NCI-H1694 treated with DMSO at 0.1 percent for 48 hours (cell line): Measurements from ENCODE around the gene TTLL13.
A peak's percentile ranks its signal among the peaks of the same experiment; 100 is the strongest.
"Not testable (repeated sequence)": the region's sequence is repeated elsewhere in the genome, so short reads cannot be mapped to it uniquely, and the experiment has no call there.

ENCODE experiments used
- DNase-seq: peaks from one replicate; lab custom pipeline; 2025; lab: John Stamatoyannopoulos, UW

Gene TTLL13

GRCh38 chr15:90239371-90239770 is 10.0 kb upstream of the TTLL13 start:
- no peak for DNase-seq

DNA sequence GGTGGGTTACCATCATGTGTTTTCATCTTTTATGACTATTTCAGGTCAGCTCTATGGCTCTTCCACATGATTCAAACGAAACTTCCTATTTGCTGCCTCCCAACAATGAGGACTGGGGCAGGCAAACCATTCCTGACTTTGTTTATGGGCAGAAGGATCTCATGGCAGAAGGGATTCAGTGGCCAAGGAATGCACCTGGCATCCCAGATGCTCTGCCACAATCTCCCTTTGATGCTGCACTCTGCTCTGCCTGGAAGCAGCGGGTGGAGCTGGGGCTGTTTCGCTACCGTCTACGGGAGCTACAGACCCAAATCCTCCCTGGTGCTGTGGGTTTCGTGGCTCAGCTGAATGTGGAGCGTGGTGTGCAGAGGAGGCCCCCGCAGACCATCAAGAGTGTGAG is 8.5 kb upstream of the TTLL13 start:
- no peak for DNase-seq

DNA sequence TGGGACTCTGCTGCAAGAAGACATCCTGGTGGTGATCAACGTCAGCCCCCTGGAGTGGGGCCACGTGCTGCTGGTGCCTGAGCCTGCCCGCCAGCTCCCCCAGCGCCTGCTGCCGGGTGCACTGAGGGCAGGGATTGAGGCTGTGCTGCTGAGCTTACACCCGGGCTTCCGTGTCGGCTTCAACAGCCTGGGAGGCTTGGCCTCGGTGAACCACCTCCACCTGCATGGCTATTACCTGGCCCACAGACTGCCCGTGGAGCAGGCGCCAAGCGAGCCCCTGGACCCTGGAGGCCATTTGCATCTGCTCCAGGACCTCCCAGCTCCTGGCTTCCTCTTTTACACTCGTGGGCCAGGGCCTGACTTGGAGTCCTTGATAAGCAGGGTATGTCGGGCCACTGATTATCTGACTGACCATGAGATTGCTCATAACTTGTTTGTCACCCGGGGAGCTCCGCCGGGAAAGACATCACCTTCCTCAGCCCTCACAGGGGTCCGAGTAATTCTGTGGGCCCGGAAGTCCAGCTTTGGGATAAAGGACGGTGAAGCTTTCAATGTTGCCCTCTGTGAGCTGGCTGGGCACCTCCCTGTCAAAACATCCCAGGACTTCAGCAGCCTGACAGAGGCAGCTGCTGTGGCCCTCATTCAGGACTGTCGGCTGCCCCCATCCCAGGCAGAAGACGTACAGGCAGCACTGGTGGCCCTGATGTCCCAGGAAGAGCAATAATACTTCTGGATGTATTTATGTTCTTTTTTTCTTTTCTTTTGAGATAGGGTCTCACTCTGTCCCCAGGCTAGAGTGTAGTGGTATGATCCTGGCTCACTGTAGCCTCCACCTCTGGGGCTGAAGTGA is 7.8 kb upstream of the TTLL13 start:
- DNase-seq = peak; percentile 3

- DNase-seq = no peak
These were observed 5.3 kb upstream of the TTLL13 start for GRCh38 chr15:90243943-90244639.

- no peak for DNase-seq
These were observed 560 bp upstream of the TTLL13 start for GRCh38 chr15:90248789-90249202.

- no peak for DNase-seq
These were observed 8.4 kb downstream of the TTLL13 start for GRCh38 chr15:90257776-90258175.

GRCh38 chr15:90259524-90259923 is 10.2 kb downstream of the TTLL13 start:
- DNase-seq = no peak

- DNase-seq = not testable (repeated sequence)
These were observed 11.4 kb downstream of the TTLL13 start for GRCh38 chr15:90260731-90261130.

GRCh38 chr15:90261811-90262210 is 12.5 kb downstream of the TTLL13 start:
- DNase-seq = no peak

GRCh38 chr15:90262426-90262825 is 13.1 kb downstream of the TTLL13 start:
- no peak for DNase-seq

GRCh38 chr15:90264671-90265070 is 15.3 kb downstream of the TTLL13 start:
- no peak for DNase-seq

GRCh38 chr15:90265271-90266060 is 16.1 kb downstream of the TTLL13 start, which contains the start of gene NGRN:
Gene NGRN, plus strand, starts transcription at chr15:90265672. Its CDS starts 41 bp downstream, at chr15:90265713.
- DNase-seq = peak; percentile 65

DNA sequence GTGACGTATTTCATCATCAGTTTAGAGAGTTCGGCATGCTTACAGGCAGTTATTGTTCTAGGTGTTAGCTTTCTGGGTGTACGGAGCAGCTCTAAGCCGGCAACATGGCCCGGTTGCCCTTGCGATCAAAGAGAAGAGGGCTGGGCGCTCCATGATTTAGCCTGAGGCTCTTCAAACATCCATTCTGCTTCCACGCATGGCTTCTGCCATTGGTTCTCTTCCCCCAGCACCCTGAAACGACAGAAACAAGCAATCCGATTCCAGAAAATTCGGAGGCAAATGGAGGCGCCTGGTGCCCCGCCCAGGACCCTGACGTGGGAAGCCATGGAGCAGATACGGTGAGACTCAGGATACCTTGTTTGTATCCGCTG is 16.7 kb downstream of the TTLL13 start:
- DNase-seq = no peak

- no peak for DNase-seq
These were observed 17.1 kb downstream of the TTLL13 start for GRCh38 chr15:90266485-90266884.

- no peak for DNase-seq
These were observed 19.1 kb downstream of the TTLL13 start for GRCh38 chr15:90268415-90268814.

DNA sequence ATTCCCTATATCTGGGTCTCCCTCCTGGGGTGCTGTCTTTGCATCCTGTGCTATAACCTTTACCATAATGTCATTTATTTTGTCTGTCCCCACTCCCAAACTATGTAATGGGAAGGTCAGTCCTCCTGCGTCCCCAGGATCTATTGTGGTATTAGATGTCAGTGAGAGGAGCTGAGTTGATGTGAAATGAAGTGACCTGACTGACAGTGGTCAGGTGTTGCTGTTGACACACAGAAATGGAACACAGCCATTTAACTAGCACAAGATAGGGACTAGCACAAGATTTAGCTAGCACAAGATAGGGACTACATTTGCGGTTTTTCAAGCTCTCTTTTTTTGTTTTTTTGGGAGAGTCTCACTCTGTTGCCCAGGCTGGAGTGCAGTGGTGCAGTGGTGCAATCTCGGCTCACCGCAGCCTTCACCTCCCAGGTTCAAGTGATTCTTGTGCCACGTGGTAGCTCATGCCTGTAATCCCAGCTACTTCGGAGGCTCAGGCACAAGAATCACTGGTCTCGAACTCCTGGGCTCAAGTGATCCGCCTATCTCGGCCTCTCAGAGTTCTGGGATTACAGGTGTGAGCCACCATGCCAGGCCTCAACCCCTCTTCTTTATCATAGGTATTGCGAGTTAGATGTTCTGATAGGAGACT is 21.3 kb downstream of the TTLL13 start:
- no peak for DNase-seq

GRCh38 chr15:90271459-90272166 is 22.3 kb downstream of the TTLL13 start:
- no peak for DNase-seq

DNA sequence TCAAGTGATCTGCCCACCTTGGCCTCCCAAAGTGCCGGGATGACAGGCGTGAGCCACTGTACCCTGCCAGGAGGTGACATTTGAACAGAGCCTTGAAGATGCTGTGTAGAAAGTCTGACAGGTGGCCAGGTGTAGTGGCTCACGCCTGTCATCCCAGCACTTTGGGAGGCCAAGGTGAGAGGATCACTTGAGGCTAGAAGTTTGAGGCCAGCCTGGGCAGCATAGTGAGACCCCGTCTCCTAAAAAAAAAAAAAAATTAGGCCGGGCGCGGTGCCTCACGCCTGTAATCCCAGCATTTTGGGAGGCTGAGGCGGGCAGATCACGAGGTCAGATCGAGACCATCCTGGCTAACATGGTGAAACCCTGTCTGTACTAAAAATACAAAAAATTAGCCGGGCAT is 29.1 kb downstream of the TTLL13 start:
- not testable (repeated sequence) for DNase-seq

GRCh38 chr15:90280743-90281142 is 31.4 kb downstream of the TTLL13 start:
- not testable (repeated sequence) for DNase-seq

- DNase-seq = not testable (repeated sequence)
These were observed 32.3 kb downstream of the TTLL13 start for GRCh38 chr15:90281637-90282036.

DNA sequence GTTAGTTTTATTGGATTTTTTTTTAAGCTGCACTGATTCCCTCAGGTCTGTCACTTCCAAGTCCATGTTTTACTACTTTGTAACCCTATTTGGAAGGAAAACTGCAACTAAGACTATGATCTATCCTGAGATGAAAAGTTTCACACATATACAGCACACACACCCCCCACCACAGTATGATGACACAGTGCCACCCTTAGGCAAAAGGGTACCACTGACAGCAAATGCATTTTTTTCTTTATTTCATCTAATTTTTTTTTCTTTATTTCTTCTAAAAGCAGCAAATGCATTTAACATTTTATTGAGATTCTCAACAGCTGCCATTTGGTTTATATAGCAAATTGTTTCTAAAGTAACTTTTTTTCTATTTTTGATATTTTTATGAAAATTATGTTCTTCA is 37.3 kb downstream of the TTLL13 start:
- DNase-seq = peak; percentile 14
